Adrenal gland (tissue), 5 donors: ENCODE data around the gene DLG2.

Source experiments
- POLR2A ChIP-seq, 2 donors: fragments of 450-650 bp; IDR thresholded peaks; one replicate each; pipeline ENCODE4 v1.6.1; 2017; ENCODE audit warnings: antibody characterized with exemption in 2 of 2, mild to moderate bottlenecking in 2 of 2, moderate library complexity in 1 of 2
- TF ChIP-seq, protein P1 (sequence below), 6 experiments: fragments of 450-650 bp in 4 of 6; fragments of 200-600 bp in 2 of 6; sonication (generic) in 1 of 6; IDR thresholded peaks; 1 replicate in 5 of 6; 2 replicates in 1 of 6; pipeline versions ENCODE4 v1.5.1 to v1.8.0; 2016 to 2021; ENCODE audit warnings: antibody characterized with exemption in 6 of 6, mild to moderate bottlenecking in 2 of 6, moderate library complexity in 1 of 6
- donor health status: DM: no; HTN: no; CAD: no.

DNA sequence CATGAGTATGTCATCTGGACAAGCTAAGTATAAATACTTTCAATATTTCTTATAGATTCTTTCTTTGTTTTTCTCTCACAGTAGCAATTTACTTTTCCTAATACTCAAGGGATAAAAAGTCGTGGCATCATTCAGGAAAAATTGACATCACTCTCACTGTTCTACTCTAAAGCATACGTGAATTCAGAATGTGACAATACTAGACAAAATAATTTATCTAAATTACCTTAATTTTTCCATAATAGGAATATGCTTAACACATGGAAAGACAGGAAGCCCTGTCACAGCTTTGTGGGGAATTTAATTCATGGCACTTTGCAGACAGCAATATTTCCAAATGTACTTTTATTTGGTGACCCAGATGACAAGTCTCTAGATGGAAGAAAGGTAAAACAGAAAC is 394.6 kb downstream of the DLG2 start:
- TF ChIP-seq, protein P1, sequence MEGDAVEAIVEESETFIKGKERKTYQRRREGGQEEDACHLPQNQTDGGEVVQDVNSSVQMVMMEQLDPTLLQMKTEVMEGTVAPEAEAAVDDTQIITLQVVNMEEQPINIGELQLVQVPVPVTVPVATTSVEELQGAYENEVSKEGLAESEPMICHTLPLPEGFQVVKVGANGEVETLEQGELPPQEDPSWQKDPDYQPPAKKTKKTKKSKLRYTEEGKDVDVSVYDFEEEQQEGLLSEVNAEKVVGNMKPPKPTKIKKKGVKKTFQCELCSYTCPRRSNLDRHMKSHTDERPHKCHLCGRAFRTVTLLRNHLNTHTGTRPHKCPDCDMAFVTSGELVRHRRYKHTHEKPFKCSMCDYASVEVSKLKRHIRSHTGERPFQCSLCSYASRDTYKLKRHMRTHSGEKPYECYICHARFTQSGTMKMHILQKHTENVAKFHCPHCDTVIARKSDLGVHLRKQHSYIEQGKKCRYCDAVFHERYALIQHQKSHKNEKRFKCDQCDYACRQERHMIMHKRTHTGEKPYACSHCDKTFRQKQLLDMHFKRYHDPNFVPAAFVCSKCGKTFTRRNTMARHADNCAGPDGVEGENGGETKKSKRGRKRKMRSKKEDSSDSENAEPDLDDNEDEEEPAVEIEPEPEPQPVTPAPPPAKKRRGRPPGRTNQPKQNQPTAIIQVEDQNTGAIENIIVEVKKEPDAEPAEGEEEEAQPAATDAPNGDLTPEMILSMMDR (IDR thresholded peaks at IDR 0.05) = no peak
- TF ChIP-seq POLR2A (IDR thresholded peaks at IDR 0.05) = no peak
